ENCODE data around the gene FBXW5.

DNA sequence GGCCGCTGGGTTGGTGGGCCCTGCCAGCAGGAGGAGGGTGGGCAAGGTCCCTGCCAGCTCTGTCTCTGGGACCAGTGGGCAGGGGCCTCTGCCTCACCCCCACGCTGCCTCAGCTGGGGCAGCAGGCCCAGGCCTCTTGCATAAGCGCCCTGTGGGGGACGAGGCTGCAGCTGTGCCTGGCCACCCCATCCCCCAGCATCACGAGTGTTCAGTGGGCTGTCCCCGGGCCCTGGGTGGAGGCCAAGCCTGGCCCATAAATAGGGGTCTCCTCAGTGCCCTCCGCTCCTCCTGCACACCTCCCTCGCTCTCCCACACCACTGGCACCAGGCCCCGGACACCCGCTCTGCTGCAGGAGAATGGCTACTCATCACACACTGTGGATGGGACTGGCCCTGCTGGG, 32.7 kb upstream of the FBXW5 start, which contains the start of gene PTGDS:
- TF ChIP-seq, protein P1, sequence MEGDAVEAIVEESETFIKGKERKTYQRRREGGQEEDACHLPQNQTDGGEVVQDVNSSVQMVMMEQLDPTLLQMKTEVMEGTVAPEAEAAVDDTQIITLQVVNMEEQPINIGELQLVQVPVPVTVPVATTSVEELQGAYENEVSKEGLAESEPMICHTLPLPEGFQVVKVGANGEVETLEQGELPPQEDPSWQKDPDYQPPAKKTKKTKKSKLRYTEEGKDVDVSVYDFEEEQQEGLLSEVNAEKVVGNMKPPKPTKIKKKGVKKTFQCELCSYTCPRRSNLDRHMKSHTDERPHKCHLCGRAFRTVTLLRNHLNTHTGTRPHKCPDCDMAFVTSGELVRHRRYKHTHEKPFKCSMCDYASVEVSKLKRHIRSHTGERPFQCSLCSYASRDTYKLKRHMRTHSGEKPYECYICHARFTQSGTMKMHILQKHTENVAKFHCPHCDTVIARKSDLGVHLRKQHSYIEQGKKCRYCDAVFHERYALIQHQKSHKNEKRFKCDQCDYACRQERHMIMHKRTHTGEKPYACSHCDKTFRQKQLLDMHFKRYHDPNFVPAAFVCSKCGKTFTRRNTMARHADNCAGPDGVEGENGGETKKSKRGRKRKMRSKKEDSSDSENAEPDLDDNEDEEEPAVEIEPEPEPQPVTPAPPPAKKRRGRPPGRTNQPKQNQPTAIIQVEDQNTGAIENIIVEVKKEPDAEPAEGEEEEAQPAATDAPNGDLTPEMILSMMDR (IDR thresholded peaks at IDR 0.05; ENCODE audit: extremely low read depth in 1 of 2, insufficient read depth in 1 of 2, low read depth in 1 of 2, low read length in 2 of 2): no peak
- no peak for TF ChIP-seq POLR2A (IDR thresholded peaks at IDR 0.05; ENCODE audit: low read depth, low read length)
- no peak for TF ChIP-seq EZH2 (IDR thresholded peaks at IDR 0.05; ENCODE audit: borderline replicate concordance, low read depth, low read length, severe bottlenecking)
- no peak for TF ChIP-seq MAX (IDR thresholded peaks at IDR 0.05; ENCODE audit: insufficient read depth, insufficient read length)
- TF ChIP-seq MYC (IDR thresholded peaks at IDR 0.05; ENCODE audit: low read depth, low read length): no peak
- no peak for TF ChIP-seq POLR2AphosphoS5 (IDR thresholded peaks at IDR 0.05; ENCODE audit: insufficient read depth, low read depth, low read length)
- no peak for TF ChIP-seq JUN (IDR thresholded peaks at IDR 0.05; ENCODE audit: borderline replicate concordance, insufficient read depth, insufficient read length, low read depth)
- TF ChIP-seq FOS (IDR thresholded peaks at IDR 0.05; ENCODE audit: borderline replicate concordance, insufficient read depth, low read length): no peak
- TF ChIP-seq GATA2 (IDR thresholded peaks at IDR 0.05; ENCODE audit: insufficient read depth, insufficient read length, low read depth, low read length): no peak

Data from endothelial cell of umbilical vein (primary cell).